ENCODE results near the gene SECISBP2L.

Gene SECISBP2L

DNA sequence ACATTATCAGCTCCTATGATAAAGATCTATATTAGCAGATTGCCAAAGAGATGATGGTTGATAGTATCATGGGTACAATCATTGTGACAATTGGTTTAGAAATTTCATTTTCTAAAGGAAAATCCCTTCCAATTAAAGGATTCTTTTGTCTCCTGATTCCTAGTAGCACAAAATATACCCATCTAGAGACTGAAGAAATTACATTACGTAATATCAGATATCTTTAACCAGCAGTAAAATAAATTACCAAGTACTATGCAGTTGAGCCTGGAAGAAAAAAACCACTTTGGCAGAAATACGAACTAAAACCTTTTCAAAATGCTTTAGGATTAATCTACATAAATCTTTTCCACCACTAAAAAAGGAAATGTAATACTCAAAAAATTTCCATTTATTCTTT lies 46.9 kb downstream of the SECISBP2L start:
- no peak for TF ChIP-seq CTCF (IDR thresholded peaks at IDR 0.05; ENCODE audit: low read depth, low read length)
- no peak for DNase-seq (ENCODE audit: low read depth in 2 of 2)
- H3K4me3 ChIP-seq (replicated peaks in 1 of 2; ENCODE audit: low read depth in 2 of 2, low read length in 2 of 2), result no peak overlapping the region

- no peak overlapping the region for H3K4me3 ChIP-seq (replicated peaks in 1 of 2; ENCODE audit: low read depth in 2 of 2, low read length in 2 of 2)
- no peak for DNase-seq (ENCODE audit: low read depth in 2 of 2)
Observed at GRCh38 chr15:48996276-48996675, 50.0 kb downstream of the SECISBP2L start.

GRCh38 chr15:48993380-48993779 lies 52.9 kb downstream of the SECISBP2L start:
- no peak for DNase-seq (ENCODE audit: low read depth in 2 of 2)
- H3K4me3 ChIP-seq (replicated peaks in 1 of 2; ENCODE audit: low read depth in 2 of 2, low read length in 2 of 2), result no peak overlapping the region
- no peak for TF ChIP-seq CTCF (IDR thresholded peaks at IDR 0.05; ENCODE audit: low read depth, low read length)

More at GRCh38 chr15:48996276-48996675, 50.0 kb downstream of the SECISBP2L start:
- TF ChIP-seq CTCF (IDR thresholded peaks at IDR 0.05; ENCODE audit: low read depth, low read length), result no peak

- no peak for DNase-seq (ENCODE audit: low read depth in 2 of 2)
- no peak overlapping the region for H3K4me3 ChIP-seq (replicated peaks in 1 of 2; ENCODE audit: low read depth in 2 of 2, low read length in 2 of 2)
- no peak for TF ChIP-seq CTCF (IDR thresholded peaks at IDR 0.05; ENCODE audit: low read depth, low read length)
Observed at GRCh38 chr15:48992545-48992944, 53.7 kb downstream of the SECISBP2L start.

DNA sequence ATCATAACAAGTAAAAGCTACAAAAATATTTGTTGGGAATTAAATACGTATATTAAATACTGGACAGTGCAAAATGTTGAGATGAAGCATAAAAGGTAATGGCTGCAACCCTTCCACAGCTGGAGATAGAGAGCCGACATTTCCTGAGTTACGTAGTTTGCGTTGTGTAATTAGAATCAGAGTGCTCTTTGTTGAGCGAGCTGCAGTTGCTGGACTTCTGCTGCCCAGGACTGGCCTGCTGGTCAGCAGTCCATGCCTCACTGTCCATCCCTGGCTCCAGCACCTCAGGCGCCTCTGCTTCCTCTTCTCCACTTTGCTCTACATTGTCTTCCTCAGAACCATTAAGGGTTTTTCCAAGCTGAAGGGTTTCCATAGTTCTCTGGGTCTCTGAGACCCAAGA lies 54.1 kb downstream of the SECISBP2L start:
- DNase-seq (ENCODE audit: low read depth in 2 of 2), result no peak
- TF ChIP-seq CTCF (IDR thresholded peaks at IDR 0.05; ENCODE audit: low read depth, low read length), result no peak
- no peak overlapping the region for H3K4me3 ChIP-seq (replicated peaks in 1 of 2; ENCODE audit: low read depth in 2 of 2, low read length in 2 of 2)

DNA sequence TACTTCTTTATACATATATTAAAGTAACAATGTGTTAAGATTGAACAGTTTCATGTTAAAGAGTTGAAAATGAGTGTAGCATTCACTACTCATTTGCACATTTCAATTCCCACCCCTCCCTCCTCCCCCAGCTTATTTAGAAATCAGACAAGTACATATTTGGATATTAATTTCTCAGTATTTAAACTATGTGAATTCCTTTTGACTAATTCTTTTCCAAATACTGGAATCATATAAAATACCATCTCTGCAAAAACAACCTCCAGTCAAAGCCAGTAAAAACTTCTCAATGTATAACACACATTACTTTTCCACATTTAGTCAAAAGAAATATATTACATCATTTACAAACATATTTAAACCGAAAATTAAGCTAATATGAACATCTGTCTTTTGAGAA lies 57.1 kb downstream of the SECISBP2L start:
- no peak overlapping the region for H3K4me3 ChIP-seq (replicated peaks in 1 of 2; ENCODE audit: low read depth in 2 of 2, low read length in 2 of 2)
- no peak for DNase-seq (ENCODE audit: low read depth in 2 of 2)
- TF ChIP-seq CTCF (IDR thresholded peaks at IDR 0.05; ENCODE audit: low read depth, low read length), result no peak

- TF ChIP-seq CTCF (IDR thresholded peaks at IDR 0.05; ENCODE audit: low read depth, low read length), result no peak
- no peak for DNase-seq (ENCODE audit: low read depth in 2 of 2)
- H3K4me3 ChIP-seq (replicated peaks in 1 of 2; ENCODE audit: low read depth in 2 of 2, low read length in 2 of 2), result no peak overlapping the region
Observed at GRCh38 chr15:48987142-48987541, 59.1 kb downstream of the SECISBP2L start.

All from cardiac fibroblast (primary cell).